RKO (cell line): ENCODE measurements around the gene STK26.
"Not testable (repeated sequence)": the region's sequence is repeated elsewhere in the genome, so short reads cannot be mapped to it uniquely, and the experiment has no call there.

Experiments
- DNase-seq: peaks from one replicate; pipeline ENCODE4 v3.0.0-alpha.2; 2016; ENCODE audit warnings: low spot score

The STK26 gene

DNA sequence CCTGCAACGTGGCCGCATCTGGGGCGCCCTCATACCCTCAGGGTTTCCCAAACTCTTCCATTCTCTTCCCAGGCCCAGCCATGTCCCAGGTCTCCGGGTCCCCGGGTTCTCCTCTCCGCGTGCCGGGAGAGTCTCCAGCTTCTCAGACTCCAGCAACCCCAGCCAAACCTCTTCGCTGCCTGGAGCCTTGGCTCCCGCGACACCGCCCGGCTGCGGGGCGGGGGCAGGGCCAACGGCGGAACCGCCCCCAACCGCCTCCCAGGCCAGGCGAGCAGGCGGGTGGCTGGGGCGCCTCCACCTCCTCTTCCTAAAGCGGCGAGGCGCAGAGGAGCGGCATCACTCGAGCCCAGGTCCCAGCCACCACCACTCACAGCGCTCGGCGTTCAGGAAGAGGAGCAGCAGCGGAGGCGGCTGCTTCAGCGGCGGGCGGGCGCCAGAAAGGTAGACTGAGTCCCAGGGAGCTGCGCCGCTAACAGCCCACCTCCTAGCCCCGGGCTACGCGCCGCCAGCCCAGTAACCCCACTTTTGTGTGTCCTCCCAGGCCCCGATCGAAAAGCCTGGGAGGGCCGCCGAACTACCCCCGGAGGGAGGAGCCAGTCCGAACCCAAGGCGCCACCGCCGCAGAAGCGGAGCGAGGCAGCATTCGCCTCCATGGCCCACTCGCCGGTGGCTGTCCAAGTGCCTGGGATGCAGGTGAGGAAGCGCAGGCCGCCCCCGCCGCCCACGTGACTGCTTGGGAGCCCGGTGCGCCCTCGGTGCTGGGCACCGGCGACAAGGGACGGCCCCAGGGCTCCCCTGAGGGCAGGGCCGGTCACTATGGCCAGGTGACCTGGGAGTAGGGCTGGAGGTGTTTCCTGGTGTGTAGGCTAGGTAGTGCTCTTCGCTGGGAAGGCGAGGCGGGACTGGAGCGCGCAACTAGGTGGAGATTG, at the start of gene STK26:
Gene STK26 (plus strand): TSS at position 336 of the 929 bp plus-strand sequence. CDS start 316 bp downstream, at position 652.
- DNase-seq = peak; percentile 79

DNA sequence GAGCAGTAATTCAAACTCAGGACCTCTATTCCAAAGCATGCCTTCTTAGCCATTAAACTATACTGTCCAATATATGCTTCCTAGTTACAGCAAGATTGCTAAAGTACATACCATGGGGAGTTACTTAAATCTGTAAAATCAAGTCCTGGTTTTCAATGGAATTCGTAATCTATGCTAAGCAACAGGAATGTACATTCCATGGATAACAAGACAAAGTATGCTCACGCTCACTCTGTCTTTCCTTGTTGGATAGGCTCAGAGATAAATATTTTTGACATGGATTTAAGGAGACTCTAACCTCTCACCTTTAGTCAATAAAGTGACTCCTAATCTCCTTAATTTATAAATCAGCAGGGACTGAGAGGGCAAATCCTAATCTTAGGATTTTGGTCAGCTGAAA, 47.3 kb upstream of the STK26 start:
- DNase-seq = no peak

DNA sequence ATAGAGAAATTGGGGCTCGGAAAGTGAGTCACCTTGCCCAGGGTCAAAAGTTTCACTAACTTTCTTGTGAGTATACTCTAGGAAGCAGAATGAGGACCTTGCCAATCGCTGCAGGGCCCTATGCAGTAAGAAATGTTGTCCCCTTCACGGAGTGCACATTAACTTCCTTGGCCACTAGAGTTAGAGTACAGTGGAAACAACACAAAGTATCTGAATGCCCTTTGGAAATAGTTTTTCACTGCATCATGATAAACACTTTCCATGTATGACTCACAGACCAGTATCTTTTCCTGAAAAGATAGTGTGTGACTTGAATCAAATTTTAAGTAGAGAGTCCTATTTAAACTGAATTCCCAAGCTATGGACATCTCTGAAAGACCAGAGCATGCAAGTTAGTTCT, 45.5 kb upstream of the STK26 start:
- no peak for DNase-seq

DNA sequence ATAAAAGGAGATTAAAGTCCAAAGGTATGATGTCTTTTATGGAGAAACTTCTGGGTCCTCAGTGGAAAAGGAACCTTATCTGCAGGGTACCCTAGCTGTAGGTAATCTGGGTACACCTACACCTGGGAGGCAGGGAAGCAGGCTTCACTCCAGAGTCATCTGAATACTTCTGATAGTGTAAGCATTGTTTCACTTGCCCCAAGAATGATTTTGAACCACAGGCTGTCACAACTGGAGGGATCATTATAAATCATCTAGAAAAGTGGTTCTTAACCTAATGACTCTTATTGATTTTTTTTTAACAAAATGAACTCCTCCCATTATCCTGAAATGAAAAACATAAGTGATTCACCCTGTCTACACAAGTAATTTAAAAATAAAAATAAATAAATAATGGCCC, 44.0 kb upstream of the STK26 start:
- DNase-seq = no peak

DNA sequence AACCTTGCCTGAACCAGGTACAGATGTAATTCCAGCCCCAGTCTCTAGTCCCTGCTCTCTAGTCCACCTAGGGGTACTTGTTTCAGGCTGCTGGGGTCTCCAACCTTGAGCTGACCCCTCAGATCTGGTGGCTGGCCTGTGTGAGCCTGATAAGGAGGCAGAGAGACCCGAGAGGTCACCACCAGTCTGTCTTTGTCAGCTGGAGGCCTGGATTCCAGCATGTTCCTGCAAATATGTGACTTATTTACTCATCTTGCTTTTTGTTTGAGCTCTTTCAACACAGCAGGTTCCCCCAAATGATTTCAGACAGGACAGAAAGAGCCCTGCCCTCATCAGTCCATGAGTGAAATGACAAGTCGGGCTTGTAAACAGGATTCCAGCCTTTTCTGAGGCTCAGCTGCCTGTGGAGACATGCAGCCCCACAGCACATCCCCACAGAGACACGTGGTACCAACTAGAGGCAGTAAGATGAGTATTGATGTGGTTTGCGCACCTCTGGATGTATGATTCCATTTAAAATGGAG, 37.5 kb upstream of the STK26 start:
- DNase-seq = no peak

DNA sequence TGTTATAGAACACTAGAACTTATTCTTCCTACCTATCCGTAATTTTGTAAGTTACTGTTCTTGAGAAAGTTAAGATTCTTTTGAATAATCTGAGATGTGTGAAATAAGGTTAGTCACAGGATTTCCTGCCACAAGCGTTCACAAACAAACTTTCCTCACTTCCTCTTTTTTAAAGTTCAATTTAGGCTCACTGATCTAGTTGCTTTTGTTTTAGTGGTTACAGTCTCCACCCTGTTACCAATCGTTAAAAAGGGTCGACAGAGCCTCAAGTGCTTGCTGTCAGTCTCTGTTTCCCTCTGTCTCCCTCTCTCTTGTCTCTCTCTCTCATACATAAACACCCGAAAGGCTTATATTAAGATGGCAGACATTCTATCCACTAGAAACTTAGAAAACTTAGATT, 35.9 kb upstream of the STK26 start:
- no peak for DNase-seq

DNA sequence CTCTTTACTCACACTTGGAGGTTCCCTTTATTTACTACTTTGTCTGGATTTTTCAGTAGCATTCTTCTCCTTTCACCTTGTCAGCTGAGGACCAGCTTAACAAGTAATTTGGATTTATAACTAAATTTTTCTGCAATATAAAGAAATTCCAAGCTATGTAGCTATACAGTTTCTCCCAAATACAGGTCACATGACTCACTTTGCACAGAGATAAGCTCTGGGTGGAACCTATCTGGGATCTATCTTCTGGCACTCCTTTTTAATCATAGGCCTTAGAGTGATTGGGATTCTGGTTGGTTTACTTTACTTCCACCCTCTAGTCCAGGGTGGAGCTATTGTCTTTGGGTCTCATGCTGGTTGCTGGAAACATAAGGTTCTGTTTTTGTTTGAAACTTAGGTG, 34.9 kb upstream of the STK26 start:
- DNase-seq = no peak

DNA sequence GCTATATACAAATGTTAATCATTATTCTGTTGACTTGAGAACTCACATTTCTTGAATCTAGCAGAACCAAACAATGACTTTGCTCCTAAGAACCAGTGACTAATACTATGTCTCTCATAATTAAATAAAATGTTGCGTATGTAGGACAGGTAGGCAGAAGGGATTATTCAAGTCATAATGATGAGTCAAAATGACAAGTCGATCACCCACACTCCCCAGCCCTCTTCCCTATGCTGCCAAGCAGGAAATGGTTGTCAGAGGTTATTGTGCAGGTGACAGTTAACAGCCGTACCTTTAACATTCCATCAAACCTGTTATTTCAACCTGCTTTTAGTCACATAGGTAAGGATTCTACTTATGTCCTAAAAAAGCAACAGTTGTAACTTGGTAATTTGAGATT, 22.0 kb upstream of the STK26 start:
- DNase-seq = no peak

DNA sequence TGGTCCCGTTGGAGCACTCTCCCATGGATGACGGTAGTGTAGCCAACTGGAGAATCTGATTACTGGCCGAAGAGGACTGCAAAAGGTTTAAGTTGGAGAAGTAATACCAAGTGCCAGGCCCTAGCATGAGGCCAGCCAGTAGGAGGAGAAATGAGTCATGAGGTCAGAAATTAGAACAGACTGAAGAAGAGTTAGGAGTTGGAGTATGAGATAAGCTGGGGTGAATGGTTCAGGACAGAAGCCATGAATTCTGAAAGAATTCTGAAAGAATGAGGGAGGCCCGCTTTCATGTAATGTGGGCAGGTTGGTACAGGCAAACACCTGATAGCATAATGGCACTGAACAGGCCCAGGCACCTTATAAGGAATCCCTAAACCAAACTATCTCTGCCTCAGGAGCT, 18.4 kb upstream of the STK26 start:
- DNase-seq = no peak

DNA sequence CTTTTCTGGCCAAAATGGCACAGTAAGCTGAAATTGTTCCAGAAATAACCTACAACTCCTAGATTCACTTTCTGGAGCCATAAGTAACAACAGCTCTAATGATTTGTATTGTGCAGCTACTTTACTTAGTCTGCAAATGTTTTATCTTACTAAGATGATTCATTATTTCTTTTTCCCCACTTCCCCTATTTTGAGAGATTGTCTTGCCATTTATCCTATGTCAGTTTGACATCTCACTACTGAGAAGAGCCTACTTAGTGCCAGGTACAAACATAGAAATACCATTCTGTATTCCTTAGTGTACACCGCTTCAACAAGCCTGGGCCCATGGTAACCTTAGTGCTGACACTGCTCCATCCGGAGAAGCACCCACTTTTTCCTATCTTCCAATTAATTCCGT, 13.8 kb upstream of the STK26 start:
- DNase-seq = no peak

DNA sequence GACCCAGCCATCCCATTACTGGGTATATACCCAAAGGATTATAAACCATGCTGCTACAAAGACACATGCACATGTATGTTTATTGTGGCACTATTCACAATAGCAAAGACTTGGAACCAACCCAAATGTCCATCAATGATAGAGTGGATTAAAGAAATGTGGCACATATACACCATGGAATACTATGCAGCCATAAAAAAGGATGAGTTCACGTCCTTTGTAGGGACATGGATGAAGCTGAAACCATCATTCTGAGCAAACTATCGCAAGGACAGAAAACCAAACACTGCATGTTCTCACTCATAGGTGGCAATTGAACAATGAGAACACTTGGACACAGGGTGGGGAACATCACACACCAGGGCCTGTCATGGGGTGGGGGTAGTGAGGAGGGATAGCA, 12.9 kb upstream of the STK26 start:
- DNase-seq = not testable (repeated sequence)

DNA sequence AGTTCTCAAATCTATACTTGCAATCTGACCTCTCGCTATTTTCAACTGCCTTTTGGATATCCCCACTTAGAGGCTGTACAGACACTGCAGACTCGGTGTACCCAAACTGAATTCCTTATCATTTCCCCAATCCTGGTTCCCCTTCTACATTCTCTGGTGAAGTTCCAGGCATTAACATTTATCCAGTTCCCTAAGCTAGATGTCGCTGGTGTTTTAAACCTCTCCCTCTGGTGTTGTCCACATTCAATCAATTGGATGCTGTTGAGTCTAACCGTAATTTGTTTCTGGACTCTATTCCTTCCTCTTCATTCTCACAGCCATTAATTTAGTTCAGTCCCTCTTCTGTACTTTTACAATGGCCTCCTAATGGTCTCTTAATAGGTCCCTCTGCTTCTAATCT, 7.2 kb upstream of the STK26 start:
- no peak for DNase-seq

DNA sequence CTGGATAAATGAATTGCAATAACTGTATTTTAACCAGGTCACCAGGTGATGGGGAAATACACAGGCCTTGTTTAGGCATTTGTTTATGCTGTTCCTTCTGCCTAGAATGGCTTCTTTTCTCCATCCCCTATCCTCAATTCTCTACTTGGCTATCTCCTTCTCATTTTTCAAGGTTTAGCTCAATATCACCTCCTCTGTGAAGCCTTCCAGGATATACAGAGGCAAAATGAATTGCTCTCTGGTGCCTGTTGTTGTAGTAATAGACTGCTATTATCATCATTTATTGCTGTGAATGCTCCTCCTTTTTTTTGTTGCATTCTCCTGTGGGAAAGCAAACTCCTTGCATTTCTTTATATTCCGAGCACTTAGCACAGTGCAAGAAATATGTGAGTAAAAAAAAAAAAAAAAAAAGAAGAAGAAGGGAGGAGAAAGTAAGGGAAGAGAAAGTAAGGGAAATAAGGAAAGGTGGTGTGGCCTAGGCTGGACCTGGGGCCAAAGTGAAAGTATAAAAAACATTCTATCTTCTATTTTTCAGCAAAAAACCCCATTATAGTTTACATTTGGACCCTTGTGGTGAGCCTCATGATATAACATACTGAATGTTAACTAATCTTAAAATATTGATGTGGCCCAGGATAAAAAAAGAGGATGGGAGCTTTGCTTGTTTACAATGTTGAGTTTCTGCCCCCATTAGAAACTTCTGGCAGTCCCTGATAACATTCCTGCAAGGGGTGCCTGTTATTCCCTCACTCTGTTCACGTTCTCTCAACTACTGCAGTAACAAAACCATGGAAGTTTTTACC, 6.3 kb upstream of the STK26 start:
- no peak for DNase-seq

DNA sequence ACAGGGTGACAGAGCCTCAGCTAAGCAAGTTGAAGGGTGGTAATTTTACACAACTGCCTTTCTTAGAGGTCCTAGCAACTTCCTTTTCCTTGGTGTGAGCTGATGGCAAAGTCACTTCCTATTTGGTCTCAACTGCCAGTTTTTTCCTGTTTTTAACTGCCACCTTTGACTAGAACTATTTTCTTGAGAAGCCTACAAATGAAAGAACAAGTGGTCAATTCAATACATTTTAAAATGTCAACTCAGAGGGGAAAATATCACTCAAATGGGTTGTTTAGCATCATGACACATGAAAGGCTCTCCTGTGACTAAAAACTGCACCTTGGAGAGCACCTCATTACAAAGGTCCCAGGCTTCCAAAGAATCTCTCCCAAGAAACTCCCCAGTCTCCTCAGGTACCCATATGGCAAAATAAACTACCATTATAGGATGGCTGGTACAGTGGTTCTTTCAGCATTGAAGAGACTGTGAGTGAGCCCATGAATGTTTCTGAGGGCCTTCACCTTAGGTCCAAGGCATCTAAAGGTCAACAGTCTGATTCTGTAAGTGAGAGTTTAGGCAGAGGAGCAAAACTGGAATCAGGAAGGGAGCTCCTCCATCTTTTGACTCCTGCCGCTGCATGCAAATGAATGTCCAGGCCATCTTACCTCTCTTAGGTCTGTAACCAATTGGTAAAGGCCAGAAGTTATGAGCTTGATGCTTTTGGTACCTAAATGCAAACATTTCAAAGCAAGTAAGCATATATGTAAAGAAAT, 5.5 kb upstream of the STK26 start:
- no peak for DNase-seq

DNA sequence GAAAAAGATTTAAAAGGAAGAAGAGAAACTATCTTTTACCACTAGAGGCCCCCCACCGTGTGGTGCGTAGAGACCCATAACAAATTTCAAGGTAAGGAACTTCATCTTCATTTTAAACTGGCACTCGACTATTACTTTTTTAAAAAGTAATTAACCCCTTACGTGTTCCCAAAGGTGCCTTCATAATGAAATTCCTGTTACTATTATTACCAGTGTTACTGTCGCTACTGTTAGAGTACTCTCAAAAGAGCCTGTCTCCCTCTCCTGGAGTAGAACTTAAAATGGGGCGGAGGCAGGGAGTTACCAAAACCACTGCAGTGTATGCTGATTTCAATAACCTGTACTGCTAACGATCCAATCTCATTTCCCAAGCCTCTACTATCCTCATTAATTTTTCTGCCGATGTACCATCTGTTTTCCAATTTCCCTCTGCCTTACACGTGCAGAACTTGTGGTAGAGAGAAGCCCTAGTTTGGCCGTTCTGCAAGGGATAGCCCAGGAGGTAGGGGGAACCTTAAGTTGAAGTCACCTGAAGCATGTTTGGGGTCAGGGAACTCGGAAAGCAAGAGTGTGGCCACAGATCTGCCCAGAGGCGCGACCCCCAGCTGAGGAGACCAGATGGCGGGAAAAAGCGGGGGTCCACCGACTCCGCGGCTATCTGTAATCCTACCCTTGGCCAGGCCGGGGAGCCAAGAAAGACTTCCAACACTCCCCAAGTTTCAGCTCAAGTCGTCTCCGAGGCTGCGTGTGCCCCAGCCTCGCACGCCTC, 720 bp upstream of the STK26 start:
- peak; percentile 57 for DNase-seq

DNA sequence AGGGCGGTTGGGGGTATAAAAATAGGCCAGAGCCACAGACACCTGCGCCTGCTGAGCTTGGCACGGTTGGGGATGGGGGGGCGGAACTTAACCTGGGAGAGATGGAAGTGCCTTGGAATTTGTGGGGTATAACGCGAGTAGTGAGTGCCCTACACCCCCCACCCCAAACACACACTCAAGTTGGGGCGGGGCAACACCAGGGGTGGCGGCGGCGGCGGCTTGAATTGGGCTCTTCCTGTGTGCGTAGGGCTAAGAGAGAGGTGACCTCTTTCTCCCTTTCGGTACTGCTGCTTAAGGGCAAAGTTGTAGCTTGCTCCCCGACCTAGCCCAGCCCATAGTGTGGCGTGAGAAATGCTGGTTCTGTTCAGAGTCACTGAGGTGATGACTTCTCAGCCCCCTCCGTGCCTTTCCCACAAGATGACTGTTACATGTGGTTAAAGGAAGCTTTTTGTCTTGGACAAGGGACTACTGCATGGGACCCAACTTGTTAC, 839 bp downstream of the STK26 start:
- DNase-seq = peak; percentile 73

DNA sequence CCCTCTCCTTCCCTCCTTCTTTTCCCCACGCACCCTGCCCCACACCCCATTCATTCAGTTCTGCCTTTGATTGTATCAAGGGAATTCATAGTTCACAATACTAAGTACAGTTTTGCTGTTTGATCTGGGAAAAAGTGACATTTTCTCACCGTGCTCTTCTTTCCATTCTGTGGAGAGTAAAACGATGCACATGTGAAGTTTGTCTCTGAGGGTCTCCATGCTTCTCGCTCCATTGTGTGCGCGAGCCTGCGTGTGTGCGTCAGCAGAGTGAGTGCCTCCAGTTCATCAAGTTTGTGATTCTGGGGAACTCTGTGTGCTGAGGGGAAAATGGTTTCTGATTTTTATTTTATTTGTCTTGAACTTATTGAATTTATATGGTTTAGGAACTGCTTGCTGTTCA, 1.9 kb downstream of the STK26 start:
- peak; percentile 58 for DNase-seq

DNA sequence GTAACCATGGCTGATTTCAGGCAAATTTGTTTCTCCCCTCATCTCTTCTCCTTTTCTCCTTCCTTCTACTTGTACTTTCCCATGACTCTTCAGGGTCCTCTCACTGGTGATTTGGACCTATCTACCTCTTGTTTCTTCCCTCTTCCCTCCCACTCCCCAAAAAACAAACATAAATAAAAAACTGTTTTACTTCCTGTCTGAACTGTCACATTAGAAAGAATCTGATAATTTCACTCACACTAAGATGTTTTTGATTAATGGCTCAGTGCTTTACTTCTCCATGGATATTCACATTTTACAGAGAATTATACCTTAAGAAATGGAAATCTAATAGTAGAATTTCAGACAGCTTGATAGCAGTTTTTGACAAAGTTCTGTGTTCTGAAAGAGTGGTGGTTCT, 7.2 kb downstream of the STK26 start:
- no peak for DNase-seq

DNA sequence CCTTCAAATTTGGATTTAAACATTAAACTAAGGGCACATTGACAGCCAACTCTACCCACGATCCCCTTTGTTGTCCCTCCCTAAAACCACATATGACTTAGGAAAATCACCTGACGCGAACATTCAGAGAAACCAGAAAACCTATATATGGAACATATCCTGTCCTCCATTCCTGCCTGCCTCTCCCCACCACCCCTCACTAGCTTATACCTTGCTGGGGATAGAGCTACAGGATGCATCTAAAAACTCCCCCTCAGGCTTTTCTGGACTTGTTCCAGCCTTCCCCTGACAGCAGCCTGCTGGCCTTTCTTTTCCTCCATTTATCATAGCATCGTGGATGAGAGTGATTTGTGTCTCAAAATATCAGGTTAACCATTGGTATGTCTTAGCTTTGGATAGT, 8.8 kb downstream of the STK26 start:
- DNase-seq = no peak

DNA sequence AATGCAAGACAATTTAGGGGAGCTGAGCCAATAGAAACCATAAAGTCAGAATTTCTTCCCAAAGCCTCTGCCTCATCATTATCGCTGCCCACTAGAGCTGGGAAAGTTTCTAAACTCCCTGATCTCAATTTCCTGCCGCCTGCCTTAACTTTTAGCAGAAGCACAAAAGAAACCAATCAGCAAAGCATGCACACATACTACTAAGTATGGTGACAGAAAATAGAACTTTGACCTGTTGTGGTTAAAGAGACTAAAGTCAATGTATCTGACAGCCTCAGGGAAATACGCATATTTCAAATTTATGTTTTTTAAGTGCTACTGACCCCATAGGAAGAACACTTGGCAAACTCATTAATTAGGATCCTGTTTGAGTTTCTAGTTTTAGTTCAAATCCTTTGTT, 10.1 kb downstream of the STK26 start:
- DNase-seq = no peak

DNA sequence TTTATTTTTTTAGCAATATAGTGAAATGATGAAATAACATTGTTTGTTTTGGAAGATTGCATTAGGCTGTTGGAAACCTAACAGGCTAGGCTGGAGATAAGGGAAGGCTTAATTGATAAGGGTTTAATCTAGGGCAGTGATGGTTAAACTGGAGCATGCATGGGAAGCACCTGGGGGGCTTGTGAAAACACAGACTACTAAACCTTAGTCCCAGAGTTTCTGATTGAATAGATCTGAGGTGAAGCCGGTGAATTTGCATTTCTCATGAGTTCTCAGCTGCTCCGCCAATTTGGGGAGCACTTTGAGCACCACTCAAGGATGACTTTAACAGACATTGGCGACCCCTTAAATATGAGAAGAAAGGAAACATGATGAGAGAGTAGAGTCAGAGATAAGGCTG, 11.5 kb downstream of the STK26 start:
- no peak for DNase-seq
